Mucosa of stomach (tissue), 1 donor: ENCODE measurements around the gene GALNT13.

Experiments
- H3K27me3 ChIP-seq: one replicate; pipeline ENCODE4 v1.7.0; 2013; ENCODE audit warnings: mild to moderate bottlenecking, low read length; ENCODE audit not compliant: control insufficient read depth, insufficient read depth
- H3K36me3 ChIP-seq: one replicate; pipeline ENCODE4 v1.7.0; 2013; ENCODE audit warnings: low read length; ENCODE audit not compliant: control insufficient read depth, insufficient read depth
- H3K4me1 ChIP-seq: one replicate; pipeline ENCODE4 v1.7.0; 2013; ENCODE audit warnings: mild to moderate bottlenecking, low read length; ENCODE audit not compliant: control insufficient read depth, insufficient read depth
- H3K4me3 ChIP-seq: one replicate; pipeline ENCODE4 v1.7.0; 2013; ENCODE audit warnings: low read length
- H3K9ac ChIP-seq: one replicate; pipeline ENCODE4 v1.7.0; 2013; ENCODE audit warnings: mild to moderate bottlenecking, low read length, moderate library complexity
- H3K9me3 ChIP-seq: one replicate; pipeline ENCODE4 v1.7.0; 2013; ENCODE audit warnings: mild to moderate bottlenecking, low read length, moderate library complexity; ENCODE audit not compliant: control insufficient read depth
- donor health status: Pancreatic carcinoma.

Gene GALNT13

DNA sequence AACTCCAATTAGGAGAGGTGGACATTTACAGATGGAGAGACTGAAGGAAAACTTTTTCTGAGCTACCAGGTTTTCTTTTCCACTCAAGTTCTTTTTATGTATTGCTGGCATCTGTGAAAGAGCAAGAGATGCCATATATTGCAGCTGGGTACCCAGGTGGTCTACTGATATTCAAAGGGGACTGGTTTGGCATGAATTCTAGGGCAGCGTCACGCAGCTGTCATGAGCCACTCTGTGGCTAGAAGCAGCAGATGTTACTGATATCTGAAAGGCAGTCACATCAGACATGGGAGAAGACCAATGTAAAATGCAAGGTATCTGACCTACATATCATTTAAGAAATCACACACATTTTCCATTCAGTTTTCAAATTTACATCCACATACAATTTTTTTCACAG is 408.8 kb downstream of the GALNT13 start:
- Histone ChIP-seq H3K4me3 (no peak overlapping the region), H3K9ac (no peak overlapping the region), H3K9me3 (no peaks in the 10 kb centered on the region), H3K27me3 (no peaks in the 10 kb centered on the region), H3K36me3 (no peaks in the 10 kb centered on the region), H3K4me1 (no peaks in the 10 kb centered on the region)

DNA sequence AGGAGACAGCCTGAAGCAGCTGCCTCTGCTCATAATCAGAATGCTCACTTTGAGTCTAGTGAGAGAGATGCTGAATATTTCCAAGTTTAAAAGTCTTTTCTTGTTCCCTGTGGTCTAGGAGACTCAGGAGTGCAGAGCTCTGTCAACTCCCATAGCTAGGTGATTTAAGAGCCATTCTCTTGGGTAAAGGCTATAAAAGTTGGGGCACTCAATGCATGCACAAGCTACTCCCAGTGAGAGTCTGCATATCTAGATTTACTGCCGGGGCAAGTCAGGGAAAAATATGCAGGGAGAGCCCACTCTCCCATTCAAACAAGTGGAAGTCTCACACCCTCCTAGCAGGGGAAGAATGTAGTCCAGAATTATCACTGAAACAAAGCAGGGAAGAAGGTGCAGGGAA is 418.1 kb downstream of the GALNT13 start:
- no peaks in the 10 kb centered on the region for H3K27me3 ChIP-seq
- H3K9ac ChIP-seq = no peak overlapping the region
- no peaks in the 10 kb centered on the region for H3K36me3 ChIP-seq
- H3K4me3 ChIP-seq = no peak overlapping the region
- H3K9me3 ChIP-seq = no peaks in the 10 kb centered on the region
- no peaks in the 10 kb centered on the region for H3K4me1 ChIP-seq

- Histone ChIP-seq H3K4me1 (no peaks in the 10 kb centered on the region), H3K9me3 (no peaks in the 10 kb centered on the region), H3K36me3 (no peaks in the 10 kb centered on the region), H3K9ac (no peak overlapping the region), H3K27me3 (no peaks in the 10 kb centered on the region), H3K4me3 (no peak overlapping the region)
Measured at GRCh38 chr2:154291511-154291910, 419.8 kb downstream of the GALNT13 start.

GRCh38 chr2:154291927-154292326 is 420.2 kb downstream of the GALNT13 start:
- Histone ChIP-seq H3K4me1 (no peaks in the 10 kb centered on the region), H3K9ac (no peak overlapping the region), H3K9me3 (no peaks in the 10 kb centered on the region), H3K4me3 (no peak overlapping the region), H3K27me3 (no peaks in the 10 kb centered on the region), H3K36me3 (no peaks in the 10 kb centered on the region)

DNA sequence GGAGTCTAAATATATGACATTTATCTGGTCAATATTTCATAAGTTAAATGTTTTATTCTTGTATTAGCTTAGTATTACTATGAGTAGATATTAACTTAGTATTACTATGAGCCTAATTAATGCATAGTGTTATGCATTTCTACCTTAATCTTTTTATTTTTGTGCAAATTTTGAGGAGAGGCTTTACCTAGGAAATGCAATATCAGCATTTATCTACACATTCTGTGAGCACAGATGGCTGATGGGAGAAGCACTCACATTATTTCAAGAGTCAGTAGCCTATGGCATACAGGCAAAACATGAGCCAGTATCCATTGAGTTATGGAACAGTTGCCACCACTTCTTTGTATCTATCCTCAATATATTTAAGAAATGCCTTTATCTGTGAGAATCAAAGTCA is 422.1 kb downstream of the GALNT13 start:
- Histone ChIP-seq H3K9me3 (no peaks in the 10 kb centered on the region), H3K36me3 (no peaks in the 10 kb centered on the region), H3K9ac (no peak overlapping the region), H3K27me3 (no peaks in the 10 kb centered on the region), H3K4me3 (no peak overlapping the region), H3K4me1 (no peaks in the 10 kb centered on the region)

DNA sequence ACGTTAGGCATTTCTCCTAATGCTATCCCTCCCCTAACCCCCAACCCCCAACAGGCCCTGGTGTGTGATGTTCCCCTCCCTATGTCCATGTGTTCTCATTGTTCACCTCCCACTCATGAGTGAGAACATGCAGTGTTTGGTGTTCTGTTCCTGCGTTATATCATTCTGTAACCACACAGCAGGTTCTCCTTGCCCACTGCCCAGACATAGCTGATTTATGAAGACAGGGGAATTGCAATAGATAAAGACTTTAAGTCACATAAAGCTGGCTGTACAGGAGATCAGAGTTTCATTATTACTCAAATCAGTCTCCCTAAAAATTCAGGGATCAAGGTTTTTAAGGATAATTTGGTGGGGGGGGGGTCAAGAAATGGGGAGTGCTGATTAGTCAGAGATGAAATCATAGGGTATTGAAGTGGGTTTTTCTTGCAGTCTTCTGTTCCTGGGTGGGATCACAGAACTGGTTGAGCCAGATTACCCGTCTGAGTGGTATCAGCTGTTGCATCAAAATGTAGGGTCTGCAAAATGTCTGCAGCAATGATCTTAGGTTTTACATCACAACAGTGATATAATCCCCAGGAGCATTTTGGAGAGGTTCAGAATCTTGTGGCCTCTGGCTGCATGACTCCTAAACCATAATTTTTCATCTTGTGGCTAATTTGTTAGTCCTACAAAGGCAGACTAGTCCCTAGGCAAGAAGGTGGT is 434.7 kb downstream of the GALNT13 start:
- no peaks in the 10 kb centered on the region for H3K27me3 ChIP-seq
- no peak overlapping the region for H3K4me3 ChIP-seq
- H3K9me3 ChIP-seq = no peaks in the 10 kb centered on the region
- no peaks in the 10 kb centered on the region for H3K4me1 ChIP-seq
- H3K36me3 ChIP-seq = no peaks in the 10 kb centered on the region
- no peak overlapping the region for H3K9ac ChIP-seq

DNA sequence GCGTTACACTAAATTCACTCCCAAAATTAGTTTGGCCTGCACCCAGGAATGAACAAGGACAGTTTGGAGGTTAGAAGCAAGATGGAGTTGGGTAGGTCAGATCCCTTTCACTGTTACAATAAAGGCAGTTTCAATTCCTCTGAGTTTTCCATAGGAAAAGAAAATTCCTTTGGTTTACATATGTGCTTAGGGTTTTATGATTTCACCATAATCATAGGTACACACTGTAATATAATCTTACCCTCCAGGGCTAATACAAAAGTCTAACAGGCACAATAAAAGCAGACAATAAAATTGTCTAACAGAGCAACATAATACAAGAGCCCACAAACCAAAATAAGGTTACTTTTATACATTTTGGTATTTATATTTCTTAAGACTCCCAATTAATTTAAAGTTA is 435.3 kb downstream of the GALNT13 start:
- H3K27me3 ChIP-seq = no peaks in the 10 kb centered on the region
- no peak overlapping the region for H3K9ac ChIP-seq
- no peaks in the 10 kb centered on the region for H3K36me3 ChIP-seq
- H3K4me1 ChIP-seq = no peaks in the 10 kb centered on the region
- no peak overlapping the region for H3K4me3 ChIP-seq
- H3K9me3 ChIP-seq = no peaks in the 10 kb centered on the region

DNA sequence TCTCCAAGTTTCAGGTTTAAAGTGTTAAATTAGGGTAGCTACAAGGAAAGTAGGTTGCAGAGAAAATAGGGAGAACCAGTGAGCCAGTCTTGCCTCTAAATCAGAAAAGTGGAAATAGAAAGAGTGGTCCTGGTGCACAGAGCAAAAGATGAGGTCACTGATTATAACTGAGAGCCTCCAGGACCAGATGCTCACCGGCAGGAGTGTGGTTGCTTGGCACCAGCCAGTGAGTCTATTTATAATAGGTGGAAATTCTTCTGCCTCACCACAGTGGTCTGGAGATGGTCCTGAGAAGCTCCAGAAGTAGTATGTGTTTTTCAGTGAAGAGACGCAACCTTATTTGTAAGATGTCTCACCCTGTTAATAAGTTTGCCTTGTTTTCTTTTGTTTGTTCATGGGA is 452.9 kb downstream of the GALNT13 start:
- no peaks in the 10 kb centered on the region for H3K36me3 ChIP-seq
- H3K9me3 ChIP-seq = no peaks in the 10 kb centered on the region
- no peak overlapping the region for H3K9ac ChIP-seq
- no peaks in the 10 kb centered on the region for H3K27me3 ChIP-seq
- no peaks in the 10 kb centered on the region for H3K4me1 ChIP-seq
- no peak overlapping the region for H3K4me3 ChIP-seq

DNA sequence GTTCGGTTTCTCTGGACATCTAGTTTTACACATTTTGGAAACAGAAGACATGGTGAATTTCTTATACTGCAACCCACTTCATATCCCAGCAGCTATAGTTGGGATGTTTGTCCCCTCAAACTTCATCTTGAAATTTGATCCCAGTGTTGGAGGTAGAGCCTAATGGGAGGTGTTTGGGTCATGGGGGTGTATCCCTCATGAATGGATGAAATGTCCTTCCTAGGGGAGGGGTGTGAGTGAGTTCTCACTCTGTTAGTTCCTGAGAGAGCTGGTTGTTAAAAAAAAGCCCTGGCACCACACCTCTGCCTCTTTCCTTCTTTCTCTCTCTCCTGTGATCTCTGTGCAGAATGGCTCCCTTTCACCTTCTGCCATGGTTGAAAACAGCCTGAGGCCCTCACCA is 457.8 kb downstream of the GALNT13 start:
- Histone ChIP-seq H3K4me1 (no peaks in the 10 kb centered on the region), H3K9me3 (no peaks in the 10 kb centered on the region), H3K4me3 (no peak overlapping the region), H3K27me3 (no peaks in the 10 kb centered on the region), H3K9ac (no peak overlapping the region), H3K36me3 (no peaks in the 10 kb centered on the region)

DNA sequence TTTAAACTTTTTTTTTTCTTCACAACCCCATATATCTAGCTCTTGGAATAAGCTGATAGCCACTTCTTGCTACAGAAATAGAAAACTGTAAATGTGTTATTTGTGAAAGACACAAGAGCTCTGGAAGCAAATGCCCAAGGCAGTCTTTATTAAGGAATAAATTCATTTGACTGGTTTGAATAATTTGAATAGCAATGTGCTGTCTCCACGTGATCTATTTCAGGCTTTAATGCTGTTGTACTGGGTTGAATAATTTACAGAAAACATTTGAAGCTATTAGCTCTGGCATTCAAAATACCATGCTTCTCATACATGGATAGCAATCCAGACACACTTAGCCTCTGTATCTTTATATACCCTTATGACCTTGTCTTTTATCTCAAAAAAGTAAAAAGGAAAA is 460.1 kb downstream of the GALNT13 start:
- Histone ChIP-seq H3K9me3 (no peaks in the 10 kb centered on the region), H3K27me3 (no peaks in the 10 kb centered on the region), H3K9ac (no peak overlapping the region), H3K4me3 (no peak overlapping the region), H3K36me3 (no peaks in the 10 kb centered on the region), H3K4me1 (no peaks in the 10 kb centered on the region)

GRCh38 chr2:154336201-154336600 is 464.5 kb downstream of the GALNT13 start:
- H3K9me3 ChIP-seq = no peaks in the 10 kb centered on the region
- H3K4me1 ChIP-seq = no peaks in the 10 kb centered on the region

DNA sequence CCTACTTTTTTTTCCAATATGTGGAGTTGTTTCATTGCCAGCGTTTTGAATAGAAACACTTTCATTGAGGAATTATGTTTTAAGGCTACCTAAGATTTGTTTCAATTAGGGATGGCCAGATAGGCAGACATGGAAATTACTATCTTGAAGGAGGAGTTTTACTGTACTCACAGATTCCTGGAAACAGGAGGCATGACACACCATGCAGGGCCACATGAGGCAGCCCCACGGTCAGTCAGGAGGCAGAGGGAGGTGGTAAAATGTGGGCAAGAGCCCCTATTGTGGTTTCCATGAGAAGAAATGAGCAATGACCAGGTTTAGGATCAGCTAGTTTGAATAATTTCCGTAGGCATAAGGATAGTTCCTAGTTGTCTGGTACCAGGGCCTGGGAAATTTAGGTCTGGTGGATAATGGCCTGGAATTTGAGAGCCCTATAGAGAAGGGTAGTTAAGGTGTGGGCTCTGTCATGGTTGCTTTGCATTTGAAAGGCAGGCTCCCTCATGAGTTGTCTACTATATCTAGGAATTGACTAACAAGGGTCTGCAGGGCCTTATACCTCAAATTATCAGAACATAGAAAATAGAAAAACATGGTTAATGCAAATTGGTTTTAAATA is 466.7 kb downstream of the GALNT13 start:
- Histone ChIP-seq H3K4me1 (no peaks in the 10 kb centered on the region), H3K36me3 (no peaks in the 10 kb centered on the region), H3K4me3 (no peak overlapping the region), H3K9me3 (no peaks in the 10 kb centered on the region), H3K9ac (no peak overlapping the region), H3K27me3 (no peaks in the 10 kb centered on the region)

More at GRCh38 chr2:154336201-154336600, 464.5 kb downstream of the GALNT13 start:
- Histone ChIP-seq H3K36me3 (no peaks in the 10 kb centered on the region), H3K9ac (no peak overlapping the region), H3K4me3 (no peak overlapping the region), H3K27me3 (no peaks in the 10 kb centered on the region)
